GM18498 (cell line): ENCODE measurements around the gene TRRAP.
"Not testable (repeated sequence)": the region's sequence is repeated elsewhere in the genome, so short reads cannot be mapped to it uniquely, and the experiment has no call there.

Experiments used
- ATAC-seq: cut with Tn5 transposase; IDR thresholded peaks from one replicate; pipeline ENCODE4 v1.9.1; 2021; ENCODE audit warnings: mild to moderate bottlenecking, moderate library complexity; ENCODE audit not compliant: unreplicated experiment

TRRAP gene

GRCh38 chr7:98878365-98879197, at the start of gene TRRAP:
Gene TRRAP (plus strand): TSS chr7:98878532. CDS start chr7:98881151, 2,619 bp downstream.
- ATAC-seq = peak; percentile 80

DNA sequence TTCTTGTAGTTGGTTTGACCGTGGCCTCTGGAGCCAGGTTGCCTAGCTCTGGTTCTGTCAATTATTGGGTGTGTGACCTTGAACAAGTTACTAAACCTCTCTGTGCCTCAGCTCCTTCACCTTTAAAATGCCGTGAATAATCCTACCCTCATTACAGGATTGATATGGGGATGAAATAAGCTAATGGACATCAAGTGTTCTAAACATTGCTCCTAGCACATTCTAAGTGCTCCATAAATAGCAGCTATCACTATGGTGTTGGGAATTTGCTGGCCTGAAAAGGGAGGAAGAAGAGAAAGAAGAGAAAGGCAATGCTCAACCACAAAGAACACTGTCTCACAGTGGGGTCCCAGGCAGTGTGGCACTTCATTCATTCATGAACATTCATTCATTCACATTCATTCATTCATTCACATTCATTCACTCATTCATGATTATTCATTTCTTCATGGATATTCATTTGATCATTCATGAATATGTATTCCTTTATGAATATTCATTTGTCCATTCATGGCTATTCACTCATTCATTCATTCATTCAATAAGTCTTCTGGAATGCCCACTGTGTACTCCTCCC, 47.3 kb upstream of the TRRAP start:
- ATAC-seq = no peak

GRCh38 chr7:98831641-98832221, 46.6 kb upstream of the TRRAP start:
- ATAC-seq = no peak

- no peak for ATAC-seq
Measured at GRCh38 chr7:98833022-98833421, 45.3 kb upstream of the TRRAP start.

GRCh38 chr7:98834949-98835348, 43.4 kb upstream of the TRRAP start:
- ATAC-seq = no peak

DNA sequence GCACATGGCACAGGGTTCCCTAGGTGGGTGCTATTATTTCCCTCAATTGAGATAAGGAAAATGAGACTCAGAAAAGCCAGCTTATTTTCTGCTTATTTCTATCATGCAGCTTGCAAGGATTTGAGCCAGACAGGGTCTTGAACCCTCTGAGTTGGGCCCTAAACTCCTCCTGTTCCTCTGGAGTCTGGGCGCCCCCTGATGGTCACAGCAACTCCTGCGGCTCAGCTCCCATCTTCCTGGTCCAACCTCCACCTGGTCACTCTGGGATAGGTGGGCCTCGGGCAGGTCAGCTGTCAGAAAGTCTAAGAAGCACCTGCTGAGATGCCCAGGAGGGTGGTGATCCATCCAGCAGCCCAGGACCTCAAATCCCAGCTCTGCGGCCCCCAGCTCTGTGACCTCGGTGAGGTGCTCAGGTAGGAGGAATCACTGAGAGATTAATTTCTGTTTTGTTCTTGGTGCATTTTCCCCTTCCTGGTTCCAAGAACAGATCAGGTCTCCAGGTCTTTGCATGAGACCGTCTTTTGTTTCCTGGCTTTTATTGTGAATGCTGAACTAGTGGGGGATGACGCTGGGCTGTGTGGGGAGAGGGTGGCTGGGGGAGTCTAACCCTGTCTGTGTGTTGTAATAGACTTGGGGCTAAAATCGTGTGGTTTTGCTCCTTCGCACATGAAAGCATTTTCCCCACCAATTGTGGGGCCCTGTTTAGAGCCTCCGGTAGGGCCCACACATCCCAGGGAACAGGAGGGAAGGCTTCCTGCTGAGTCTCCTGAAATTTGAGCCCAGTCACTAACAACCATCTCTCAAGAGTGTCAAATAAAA, 41.3 kb upstream of the TRRAP start:
- no peak for ATAC-seq

GRCh38 chr7:98837630-98837972, 40.7 kb upstream of the TRRAP start:
- no peak for ATAC-seq

GRCh38 chr7:98840096-98840495, 38.2 kb upstream of the TRRAP start:
- ATAC-seq = no peak

DNA sequence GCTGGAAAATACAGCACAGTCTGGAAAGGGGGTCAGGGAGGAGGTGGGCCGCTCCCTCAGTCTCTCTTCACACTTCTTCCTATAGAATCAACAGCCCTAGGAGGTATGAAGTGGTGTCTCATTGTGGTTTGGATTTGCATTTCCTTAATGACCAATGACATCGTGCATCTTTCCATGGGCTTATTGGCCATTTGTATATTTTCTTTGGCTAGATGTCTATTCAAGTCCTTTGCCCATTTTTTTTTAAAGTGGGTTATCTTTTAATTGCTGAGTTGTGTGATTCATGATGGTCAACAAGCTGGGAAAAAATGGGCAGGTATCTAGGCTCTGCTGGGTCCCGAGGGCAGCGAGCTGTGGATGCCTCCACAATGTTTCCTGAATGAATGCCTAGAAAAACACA, 37.6 kb upstream of the TRRAP start:
- ATAC-seq = no peak

GRCh38 chr7:98841179-98841997, 36.9 kb upstream of the TRRAP start:
- no peak for ATAC-seq

GRCh38 chr7:98842552-98842951, 35.8 kb upstream of the TRRAP start:
- not testable (repeated sequence) for ATAC-seq

DNA sequence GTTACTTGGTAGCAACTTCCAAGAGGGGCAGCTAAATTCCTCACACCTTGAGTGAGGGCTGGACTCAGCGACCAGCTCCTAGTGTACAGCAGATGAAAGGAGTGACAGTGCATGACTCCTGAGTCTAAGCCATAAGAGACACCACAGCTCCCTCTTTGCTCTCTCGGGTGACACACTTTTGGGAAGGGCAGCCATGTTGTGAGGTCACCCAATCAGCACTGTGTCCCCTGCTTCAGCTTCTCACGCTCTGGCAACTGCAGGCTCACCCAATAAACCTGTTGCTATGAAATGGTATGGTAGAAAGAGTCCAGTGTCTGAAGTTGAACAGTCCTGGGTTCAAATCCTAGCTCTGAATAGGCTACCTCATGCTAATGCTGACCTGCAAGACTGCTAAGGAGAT, 29.4 kb upstream of the TRRAP start:
- no peak for ATAC-seq

- no peak for ATAC-seq
Measured at GRCh38 chr7:98852826-98853225, 25.5 kb upstream of the TRRAP start.

DNA sequence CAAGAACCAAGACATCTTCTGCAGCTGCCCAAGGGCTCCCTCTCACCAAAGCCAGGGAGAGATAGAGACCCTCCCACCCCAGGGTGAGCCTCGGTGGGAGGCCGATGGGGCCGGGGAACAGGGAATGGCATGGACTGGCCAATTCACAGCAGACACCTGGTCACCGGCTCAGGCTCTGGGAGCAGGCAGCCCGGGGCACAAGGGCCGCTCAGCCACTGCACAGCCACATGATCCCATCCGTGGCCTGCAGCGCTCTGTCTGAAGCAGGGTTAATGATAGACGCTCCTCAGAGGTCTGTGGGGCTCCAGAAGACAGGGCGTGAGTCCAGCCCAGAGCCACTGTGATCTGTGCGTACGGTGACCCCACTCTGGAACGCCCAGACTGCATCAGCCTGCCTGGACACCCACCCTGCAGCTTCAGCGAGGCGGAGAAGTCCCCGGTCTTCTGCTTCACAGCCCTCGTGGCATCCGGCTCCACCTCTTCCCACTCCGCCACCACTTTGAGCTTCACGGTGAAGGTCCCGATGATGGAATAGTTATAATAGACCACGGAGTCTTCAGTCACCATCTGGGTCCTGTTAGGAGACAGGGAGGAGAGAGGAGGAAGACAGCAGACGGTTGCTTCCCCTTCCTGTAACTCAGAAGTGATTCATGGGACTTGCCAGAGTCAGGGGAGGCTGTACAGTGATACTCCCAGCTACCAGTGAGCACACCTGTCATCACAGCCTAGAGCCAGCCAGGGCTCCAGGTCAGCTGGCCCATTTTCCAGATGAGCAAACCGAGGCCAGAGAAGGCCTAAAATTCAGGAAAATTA, 22.5 kb upstream of the TRRAP start:
- ATAC-seq = no peak

- ATAC-seq = no peak
Measured at GRCh38 chr7:98860071-98860470, 18.3 kb upstream of the TRRAP start.

DNA sequence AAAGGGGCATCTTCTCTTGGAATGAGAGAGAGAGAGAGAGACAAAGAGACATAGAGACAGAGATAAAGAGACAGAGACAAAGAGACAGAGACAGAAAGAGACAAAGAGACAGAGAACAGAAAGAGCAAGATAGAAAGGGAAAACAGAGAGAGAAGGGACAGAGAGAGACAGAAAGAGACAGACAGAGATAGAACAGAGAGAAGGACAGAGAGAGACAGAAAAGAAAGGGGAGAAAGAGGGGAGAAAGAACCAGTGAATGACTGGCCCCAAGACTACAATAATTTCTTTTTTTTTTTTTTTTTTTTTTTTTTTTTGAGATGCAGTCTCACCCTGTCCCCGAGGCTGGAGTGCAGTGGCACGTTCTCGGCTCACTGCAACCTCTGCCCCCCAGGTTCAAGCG, 16.1 kb upstream of the TRRAP start:
- ATAC-seq = no peak

DNA sequence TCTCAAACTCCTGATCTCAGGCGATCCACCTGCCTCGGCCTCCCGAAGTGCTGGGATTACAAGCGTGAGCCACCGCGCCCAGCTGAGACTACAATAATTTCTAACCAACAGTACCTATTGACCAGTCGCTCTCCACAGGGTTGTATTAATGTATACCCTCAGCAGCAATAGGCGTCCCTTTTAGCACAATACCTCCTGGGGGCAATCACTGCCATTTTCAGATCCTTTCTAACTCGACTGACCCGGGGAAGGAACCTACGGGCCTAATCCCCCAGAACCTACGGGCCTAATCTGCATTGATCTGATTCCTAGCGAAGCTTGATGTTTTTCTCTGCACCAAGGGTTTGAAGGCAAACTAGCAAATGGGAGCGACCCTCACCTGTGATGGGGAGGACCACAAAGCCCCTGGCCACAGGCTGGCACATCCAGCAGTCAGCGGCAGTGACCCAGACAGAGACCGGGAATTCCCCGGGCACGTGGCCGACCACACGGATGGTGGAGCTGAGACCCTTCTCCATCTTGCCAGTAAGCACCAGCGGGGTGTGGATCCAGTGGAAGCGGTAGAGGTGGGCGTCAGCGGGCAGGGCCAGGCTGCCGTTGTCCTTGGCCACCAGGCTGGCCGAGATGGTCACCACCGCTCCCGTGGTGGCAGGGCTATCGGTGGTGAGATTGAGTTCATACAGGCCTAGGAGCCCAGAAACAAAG, 15.5 kb upstream of the TRRAP start:
- no peak for ATAC-seq

DNA sequence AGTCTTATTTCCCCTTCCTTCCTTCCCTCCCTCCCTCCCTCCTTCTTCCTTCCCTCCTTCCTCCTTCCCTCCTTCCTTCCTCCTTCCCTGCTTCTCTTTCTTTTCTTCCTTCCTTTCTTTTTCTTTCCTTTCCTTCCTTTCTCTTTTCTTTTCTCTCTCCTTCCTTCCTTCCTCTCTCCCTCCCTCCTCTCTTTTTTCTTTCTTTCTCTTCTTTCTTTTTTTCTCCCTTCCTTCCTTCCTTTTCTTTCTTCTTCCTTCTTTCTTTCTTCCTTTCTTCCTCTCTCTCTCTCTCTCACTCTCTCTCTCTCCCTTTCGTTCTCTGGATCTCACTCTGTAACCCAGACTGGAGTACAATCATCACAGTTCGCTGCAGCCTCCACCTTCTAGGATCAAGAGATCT, 14.7 kb upstream of the TRRAP start:
- no peak for ATAC-seq
